ENCODE data around the gene PRR27.

Gene PRR27

GRCh38 chr4:70153937-70154336 is at the start of gene PRR27:
TSS of gene PRR27 (plus strand) at chr4:70154237. CDS start at chr4:70154376, 139 bp downstream.
- no peak within 1 kb of the TSS for H3K4me3 ChIP-seq (ENCODE audit: control insufficient read depth, low read depth, low read length)
- no peak for DNase-seq (ENCODE audit: low read depth)
- TF ChIP-seq, protein P1, sequence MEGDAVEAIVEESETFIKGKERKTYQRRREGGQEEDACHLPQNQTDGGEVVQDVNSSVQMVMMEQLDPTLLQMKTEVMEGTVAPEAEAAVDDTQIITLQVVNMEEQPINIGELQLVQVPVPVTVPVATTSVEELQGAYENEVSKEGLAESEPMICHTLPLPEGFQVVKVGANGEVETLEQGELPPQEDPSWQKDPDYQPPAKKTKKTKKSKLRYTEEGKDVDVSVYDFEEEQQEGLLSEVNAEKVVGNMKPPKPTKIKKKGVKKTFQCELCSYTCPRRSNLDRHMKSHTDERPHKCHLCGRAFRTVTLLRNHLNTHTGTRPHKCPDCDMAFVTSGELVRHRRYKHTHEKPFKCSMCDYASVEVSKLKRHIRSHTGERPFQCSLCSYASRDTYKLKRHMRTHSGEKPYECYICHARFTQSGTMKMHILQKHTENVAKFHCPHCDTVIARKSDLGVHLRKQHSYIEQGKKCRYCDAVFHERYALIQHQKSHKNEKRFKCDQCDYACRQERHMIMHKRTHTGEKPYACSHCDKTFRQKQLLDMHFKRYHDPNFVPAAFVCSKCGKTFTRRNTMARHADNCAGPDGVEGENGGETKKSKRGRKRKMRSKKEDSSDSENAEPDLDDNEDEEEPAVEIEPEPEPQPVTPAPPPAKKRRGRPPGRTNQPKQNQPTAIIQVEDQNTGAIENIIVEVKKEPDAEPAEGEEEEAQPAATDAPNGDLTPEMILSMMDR (conservative IDR thresholded peaks at IDR 0.05; ENCODE audit: control insufficient read depth, insufficient read depth, low read depth, low read length): no peak

- DNase-seq (ENCODE audit: low read depth): no peak
Measured at GRCh38 chr4:70110917-70111316, 43.1 kb upstream of the PRR27 start.

DNA sequence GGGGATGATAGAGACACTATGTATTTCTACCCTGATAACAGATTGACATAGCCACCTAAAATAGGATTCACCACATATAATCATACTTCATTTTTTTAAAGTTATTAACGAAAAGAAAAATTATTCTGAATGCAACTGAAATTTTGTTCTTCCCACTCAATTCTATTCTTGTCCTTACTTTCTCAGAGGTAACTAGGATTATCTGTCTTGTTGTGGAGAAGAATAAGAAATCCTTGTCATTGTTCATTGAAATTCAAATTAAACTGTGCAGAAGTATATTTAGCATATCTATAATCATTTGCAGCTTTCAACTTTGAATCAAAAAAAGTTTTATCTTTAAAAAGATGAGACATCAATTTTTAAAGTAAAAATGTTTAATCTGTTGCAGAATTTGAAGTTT is 40.4 kb upstream of the PRR27 start:
- no peak for DNase-seq (ENCODE audit: low read depth)
- no peak overlapping the region for H3K4me3 ChIP-seq (ENCODE audit: control insufficient read depth, low read depth, low read length)
- TF ChIP-seq, protein P1 (conservative IDR thresholded peaks at IDR 0.05; ENCODE audit: control insufficient read depth, insufficient read depth, low read depth, low read length): no peak

More at GRCh38 chr4:70110917-70111316, 43.1 kb upstream of the PRR27 start:
- H3K4me3 ChIP-seq (ENCODE audit: control insufficient read depth, low read depth, low read length): no peak overlapping the region
- TF ChIP-seq, protein P1 (conservative IDR thresholded peaks at IDR 0.05; ENCODE audit: control insufficient read depth, insufficient read depth, low read depth, low read length): no peak

- no peak overlapping the region for H3K4me3 ChIP-seq (ENCODE audit: control insufficient read depth, low read depth, low read length)
- TF ChIP-seq, protein P1 (conservative IDR thresholded peaks at IDR 0.05; ENCODE audit: control insufficient read depth, insufficient read depth, low read depth, low read length): no peak
- DNase-seq (ENCODE audit: low read depth): no peak
Measured at GRCh38 chr4:70114096-70114495, 39.9 kb upstream of the PRR27 start.

DNA sequence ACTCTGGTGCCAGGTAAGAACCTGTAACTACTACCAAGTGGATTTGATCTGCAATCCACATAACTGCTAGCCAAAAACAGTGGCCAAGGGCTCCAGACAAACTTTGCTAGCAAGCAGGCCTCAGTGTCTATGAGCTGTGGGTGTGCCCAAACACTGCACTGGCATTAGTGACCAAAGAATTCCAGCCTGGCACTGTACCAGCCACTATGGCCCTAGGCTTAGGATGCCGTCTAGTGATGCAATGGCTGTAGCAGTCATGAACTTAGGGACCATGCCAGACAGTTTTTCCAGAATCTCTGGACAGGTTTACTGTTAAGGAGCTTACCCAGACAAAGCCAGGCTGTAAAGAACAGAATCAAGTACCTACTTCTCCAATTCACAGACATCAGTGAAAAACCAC is 33.7 kb upstream of the PRR27 start:
- no peak overlapping the region for H3K4me3 ChIP-seq (ENCODE audit: control insufficient read depth, low read depth, low read length)
- TF ChIP-seq, protein P1 (conservative IDR thresholded peaks at IDR 0.05; ENCODE audit: control insufficient read depth, insufficient read depth, low read depth, low read length): no peak
- no peak for DNase-seq (ENCODE audit: low read depth)

DNA sequence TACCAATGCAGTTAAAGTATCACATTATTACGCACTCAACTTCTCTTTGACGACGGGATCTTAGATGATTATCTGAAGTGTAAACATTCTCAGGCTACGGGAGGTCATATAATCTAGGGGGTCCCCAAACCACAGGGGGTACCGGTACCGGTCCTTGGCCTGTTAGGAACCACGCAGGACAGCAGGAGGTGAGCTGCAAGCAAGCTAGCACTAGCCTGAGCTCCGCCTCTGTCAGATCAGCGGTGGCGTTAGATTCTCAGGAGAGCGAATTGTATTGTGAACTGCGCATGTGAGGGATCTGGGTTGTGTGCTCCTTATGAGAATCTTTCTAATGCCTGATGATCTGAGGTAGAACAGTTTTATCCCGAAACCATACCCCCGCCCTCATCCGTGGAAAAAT is 20.6 kb upstream of the PRR27 start:
- no peak for DNase-seq (ENCODE audit: low read depth)
- TF ChIP-seq, protein P1 (conservative IDR thresholded peaks at IDR 0.05; ENCODE audit: control insufficient read depth, insufficient read depth, low read depth, low read length): no peak
- no peak overlapping the region for H3K4me3 ChIP-seq (ENCODE audit: control insufficient read depth, low read depth, low read length)

GRCh38 chr4:70138751-70139150 is 15.3 kb upstream of the PRR27 start:
- DNase-seq (ENCODE audit: low read depth): no peak
- H3K4me3 ChIP-seq (ENCODE audit: control insufficient read depth, low read depth, low read length): no peak overlapping the region
- TF ChIP-seq, protein P1 (conservative IDR thresholded peaks at IDR 0.05; ENCODE audit: control insufficient read depth, insufficient read depth, low read depth, low read length): no peak
